CD14-positive monocyte (primary cell): ENCODE measurements around the gene TNFSF13. TPM values are rescaled to one million over a fixed set of nuclear protein-coding genes. Genes with fewer than 3 reads are reported as not detected.
A peak's percentile ranks its signal among the peaks of the same experiment; 100 is the strongest.

ENCODE experiments used
- DNase-seq, 3 donors: peaks; one replicate each; pipeline ENCODE4 v3.0.0-alpha.2; 2011 to 2022
- H2AFZ ChIP-seq: 2 replicates; pipeline ENCODE4 v1.6.0; 2012; ENCODE audit warnings: mild to moderate bottlenecking, low read depth, low read length, inconsistent platforms; ENCODE audit not compliant: insufficient read depth, poor library complexity, severe bottlenecking
- H3K27ac ChIP-seq, 2 donors: 1 replicate in 1 of 2; 2 replicates in 1 of 2; pipeline ENCODE4 v1.5.1; 2012 to 2013; ENCODE audit warnings: low read length in 2 of 2, control low read depth in 1 of 2, inconsistent platforms in 1 of 2, low read depth in 1 of 2, mild to moderate bottlenecking in 1 of 2
- H3K27me3 ChIP-seq, 2 donors: one replicate each; pipeline versions ENCODE4 v1.6.0 to v1.6.1; 2011 to 2013; ENCODE audit warnings: low read length in 2 of 2; ENCODE audit not compliant: control insufficient read depth in 2 of 2, insufficient read depth in 2 of 2
- H3K36me3 ChIP-seq, 2 donors: replicated peaks in 1 of 2; 1 replicate in 1 of 2; 2 replicates in 1 of 2; pipeline versions ENCODE4 v1.5.1 to v1.6.1; 2012 to 2013; ENCODE audit warnings: low read length in 2 of 2, control low read depth in 1 of 2, inconsistent platforms in 1 of 2, mild to moderate bottlenecking in 1 of 2; ENCODE audit not compliant: insufficient read depth in 2 of 2, control insufficient read depth in 1 of 2
- H3K4me1 ChIP-seq, 2 donors: 1 replicate in 1 of 2; 2 replicates in 1 of 2; pipeline versions ENCODE4 v1.5.1 to v1.6.1; 2012 to 2013; ENCODE audit warnings: low read length in 2 of 2, control low read depth in 1 of 2, inconsistent platforms in 1 of 2, mild to moderate bottlenecking in 1 of 2, moderate library complexity in 1 of 2; ENCODE audit not compliant: insufficient read depth in 2 of 2, control insufficient read depth in 1 of 2
- H3K4me2 ChIP-seq: replicated peaks from 2 replicates; pipeline ENCODE3; 2012; ENCODE audit warnings: low read length, moderate library complexity, mild to moderate bottlenecking; ENCODE audit not compliant: poor library complexity, severe bottlenecking; ENCODE audit errors: extremely low read depth
- H3K4me3 ChIP-seq, 3 experiments: fragments of 200-600 bp in 1 of 3; sonication (generic) in 1 of 3; replicated peaks in 1 of 3; 1 replicate in 2 of 3; 2 replicates in 1 of 3; pipeline ENCODE4 v1.5.1; 2011 to 2013; ENCODE audit warnings: low read length in 3 of 3, mild to moderate bottlenecking in 3 of 3, control low read depth in 2 of 3, low read depth in 2 of 3, inconsistent platforms in 1 of 3, moderate library complexity in 1 of 3
- H3K79me2 ChIP-seq: 2 replicates; pipeline ENCODE4 v1.6.0; 2012; ENCODE audit warnings: mild to moderate bottlenecking, control low read depth, inconsistent platforms, low read length, moderate library complexity; ENCODE audit not compliant: insufficient read depth
- H3K9ac ChIP-seq: 2 replicates; pipeline ENCODE4 v1.6.0; 2017; ENCODE audit warnings: low read length, mild to moderate bottlenecking; ENCODE audit not compliant: insufficient read depth, poor library complexity, severe bottlenecking
- H3K9me3 ChIP-seq, 2 donors: replicated peaks in 1 of 2; 1 replicate in 1 of 2; 2 replicates in 1 of 2; pipeline versions ENCODE4 v1.5.1 to v1.6.1; 2012 to 2013; ENCODE audit warnings: low read length in 2 of 2, control low read depth in 1 of 2; ENCODE audit not compliant: control insufficient read depth in 1 of 2, insufficient read depth in 1 of 2
- H4K20me1 ChIP-seq: 2 replicates; pipeline ENCODE4 v1.6.0; 2012; ENCODE audit warnings: mild to moderate bottlenecking, low read length, control low read depth, moderate library complexity; ENCODE audit not compliant: insufficient read depth
- H3K27ac Mint-ChIP-seq, 7 donors: one replicate each; pipeline ENCODE4 v1.8.0; 2020; ENCODE audit warnings: mild to moderate bottlenecking in 7 of 7, mixed read lengths in 7 of 7, moderate library complexity in 6 of 7, inconsistent platforms in 2 of 7
- H3K27me3 Mint-ChIP-seq, 3 donors: one replicate each; pipeline ENCODE4 v1.8.0; 2021 to 2022; ENCODE audit warnings: low read depth in 3 of 3, mild to moderate bottlenecking in 3 of 3, mixed read lengths in 3 of 3, moderate library complexity in 3 of 3, inconsistent platforms in 1 of 3
- H3K36me3 Mint-ChIP-seq, 2 donors: one replicate each; pipeline ENCODE4 v1.8.0; 2020; ENCODE audit warnings: mixed read lengths in 2 of 2, inconsistent platforms in 1 of 2, mild to moderate bottlenecking in 1 of 2
- H3K4me1 Mint-ChIP-seq: one replicate; pipeline ENCODE4 v1.8.0; 2020; ENCODE audit warnings: mild to moderate bottlenecking, mixed read lengths
- H3K4me3 Mint-ChIP-seq, 2 donors: one replicate each; pipeline ENCODE4 v1.8.0; 2020; ENCODE audit warnings: mild to moderate bottlenecking in 2 of 2, mixed read lengths in 2 of 2, moderate library complexity in 1 of 2
- H3K9me3 Mint-ChIP-seq, 7 donors: one replicate each; pipeline ENCODE4 v1.8.0; 2020 to 2022; ENCODE audit warnings: mixed read lengths in 7 of 7, mild to moderate bottlenecking in 6 of 7, moderate library complexity in 6 of 7, inconsistent platforms in 2 of 7
- WGBS: methylation state at CpG from one replicate; pipeline ENCODE4 v1.1.5; 2013; ENCODE audit warnings: missing lambda C conversion rate; ENCODE audit not compliant: insufficient coverage; 5-methylcytosine and 5-hydroxymethylcytosine counted together
- intact Hi-C, 2 donors: fragments of 100-400 bp; cut with micrococcal nuclease; formaldehyde crosslinking; loops; one replicate each; pipeline versions ENCODE4 v1.15.0 to v1.15.1; 2023
- polyA plus RNA-seq, 3 donors: library from polyadenylated mRNA; depleted of rRNA in 1 of 3; unstranded in 2 of 3; stranded (reverse) in 1 of 3; fragments of 300-500 nt in 2 of 3; fragments of >200 nt in 1 of 3; fragmentation: Illumina TruSeq in 2 of 3; gene quantifications; 1 replicate in 2 of 3; 2 replicates in 1 of 3; pipeline ENCODE4 v1.2.3, GENCODE V29; 2012 to 2021
- TF ChIP-seq, protein P1 (sequence below): fragments of 200-600 bp; IDR thresholded peaks from one replicate; pipeline ENCODE4 v1.8.0; 2022; ENCODE audit warnings: antibody characterized with exemption, mild to moderate bottlenecking

TNFSF13 gene
- polyA plus RNA-seq, 3 donors: 236 to 523 (median 491) TPM

DNA sequence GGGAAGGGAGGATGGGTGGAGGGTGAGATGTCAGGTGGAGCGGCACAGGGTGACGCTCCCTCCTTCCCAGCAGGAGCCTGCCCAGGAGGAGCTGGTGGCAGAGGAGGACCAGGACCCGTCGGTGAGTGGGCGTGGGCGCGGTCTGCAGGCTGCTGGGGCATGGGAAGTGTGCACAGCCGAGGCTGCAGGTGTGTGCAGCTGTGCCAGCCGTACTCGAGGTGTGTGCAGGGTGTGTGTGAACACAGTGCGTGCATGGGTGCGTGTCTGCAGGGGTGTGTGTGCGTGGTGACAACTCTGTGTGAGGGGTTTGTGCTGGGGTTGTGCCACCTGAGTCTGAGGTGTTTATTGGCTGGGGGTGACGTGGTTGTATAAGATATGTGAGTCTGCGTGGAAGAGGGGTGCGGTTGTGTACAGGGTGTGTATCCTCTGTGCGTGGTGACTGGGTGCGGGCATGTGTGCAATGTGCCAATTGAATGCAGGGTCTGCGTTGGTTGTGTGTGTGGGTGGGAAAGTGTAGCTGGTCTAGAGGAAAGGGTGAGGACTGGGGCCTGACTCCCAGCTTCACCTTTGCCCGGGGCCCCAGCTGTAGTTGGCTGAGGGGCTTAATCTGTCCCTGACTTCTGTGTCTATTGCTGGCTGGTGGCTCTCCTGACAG, 9.0 kb upstream of the TNFSF13 start:
- Histone ChIP-seq H3K27me3 (no peaks in the 10 kb centered on the region), H2AFZ (peak overlapping the region; percentile 80), H3K9ac (peak overlapping the region; percentile 87), H3K4me3 (peak overlapping the region; percentile 63 to 93 (median 79)), H3K9me3 (no peaks in the 10 kb centered on the region), H3K27ac (peak overlapping the region in 1 of 2 donors; percentile 71), H3K4me2 (peak overlapping the region; percentile 96), H4K20me1 (no peaks in the 10 kb centered on the region), H3K79me2 (peaks cover 35% of the 10 kb centered on the region), H3K4me1 (peaks cover 57 to 59% of the 10 kb centered on the region in 2 donors), H3K36me3 (no peaks in the 10 kb centered on the region)
- Mint-ChIP-seq H3K4me3 (peak overlapping the region; percentile 81 to 94), H3K36me3 (peaks cover 21 to 26% of the 10 kb centered on the region in 2 donors), H3K9me3 (no peaks in the 10 kb centered on the region), H3K27ac (peak overlapping the region in 6 of 7 donors; percentile 21 to 80 (median 65)), H3K27me3 (peaks cover 2 to 9% (median 7%) of the 10 kb centered on the region in 3 donors), H3K4me1 (peaks cover 60% of the 10 kb centered on the region)
- intact Hi-C loops: no loop called here
- TF ChIP-seq, protein P1, sequence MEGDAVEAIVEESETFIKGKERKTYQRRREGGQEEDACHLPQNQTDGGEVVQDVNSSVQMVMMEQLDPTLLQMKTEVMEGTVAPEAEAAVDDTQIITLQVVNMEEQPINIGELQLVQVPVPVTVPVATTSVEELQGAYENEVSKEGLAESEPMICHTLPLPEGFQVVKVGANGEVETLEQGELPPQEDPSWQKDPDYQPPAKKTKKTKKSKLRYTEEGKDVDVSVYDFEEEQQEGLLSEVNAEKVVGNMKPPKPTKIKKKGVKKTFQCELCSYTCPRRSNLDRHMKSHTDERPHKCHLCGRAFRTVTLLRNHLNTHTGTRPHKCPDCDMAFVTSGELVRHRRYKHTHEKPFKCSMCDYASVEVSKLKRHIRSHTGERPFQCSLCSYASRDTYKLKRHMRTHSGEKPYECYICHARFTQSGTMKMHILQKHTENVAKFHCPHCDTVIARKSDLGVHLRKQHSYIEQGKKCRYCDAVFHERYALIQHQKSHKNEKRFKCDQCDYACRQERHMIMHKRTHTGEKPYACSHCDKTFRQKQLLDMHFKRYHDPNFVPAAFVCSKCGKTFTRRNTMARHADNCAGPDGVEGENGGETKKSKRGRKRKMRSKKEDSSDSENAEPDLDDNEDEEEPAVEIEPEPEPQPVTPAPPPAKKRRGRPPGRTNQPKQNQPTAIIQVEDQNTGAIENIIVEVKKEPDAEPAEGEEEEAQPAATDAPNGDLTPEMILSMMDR: no peak
- no peak for DNase-seq
- 63% methylated on average over 17 of the region's 20 CpGs for WGBS

GRCh38 chr17:7550344-7550743, 8.2 kb upstream of the TNFSF13 start:
- Histone ChIP-seq H3K4me1 (peaks cover 63 to 65% of the 10 kb centered on the region in 2 donors), H4K20me1 (no peaks in the 10 kb centered on the region), H3K9ac (no peak overlapping the region), H3K4me3 (peak overlapping the region in 1 of 3 experiments; percentile 93), H3K79me2 (peaks cover 35% of the 10 kb centered on the region), H3K9me3 (no peaks in the 10 kb centered on the region), H3K27ac (peak overlapping the region; percentile 7 to 16), H3K27me3 (no peaks in the 10 kb centered on the region), H3K36me3 (no peaks in the 10 kb centered on the region), H2AFZ (no peak overlapping the region), H3K4me2 (peak overlapping the region; percentile 96)
- Mint-ChIP-seq H3K9me3 (no peaks in the 10 kb centered on the region), H3K4me3 (peak overlapping the region in 1 of 2 donors; percentile 16), H3K27ac (peak overlapping the region in 5 of 7 donors; percentile 15 to 77 (median 66)), H3K36me3 (peaks cover 25 to 31% of the 10 kb centered on the region in 2 donors), H3K4me1 (peaks cover 65% of the 10 kb centered on the region), H3K27me3 (peaks cover 3 to 9% (median 7%) of the 10 kb centered on the region in 3 donors)
- DNase-seq: no peak
- intact Hi-C loops: no loop called here
- 62% methylated on average over 3 of the region's 6 CpGs for WGBS
- TF ChIP-seq, protein P1: no peak
